DMS153 treated with DMSO at 0.1 percent for 48 hours (cell line): ENCODE data around the gene TEK.
"Not testable (repeated sequence)": the region's sequence is repeated elsewhere in the genome, so short reads cannot be mapped to it uniquely, and the experiment has no call there.

Source experiments
- DNase-seq: peaks from one replicate; lab custom pipeline; 2025; ENCODE audit not compliant: unreplicated experiment; lab: John Stamatoyannopoulos, UW

TEK gene

DNA sequence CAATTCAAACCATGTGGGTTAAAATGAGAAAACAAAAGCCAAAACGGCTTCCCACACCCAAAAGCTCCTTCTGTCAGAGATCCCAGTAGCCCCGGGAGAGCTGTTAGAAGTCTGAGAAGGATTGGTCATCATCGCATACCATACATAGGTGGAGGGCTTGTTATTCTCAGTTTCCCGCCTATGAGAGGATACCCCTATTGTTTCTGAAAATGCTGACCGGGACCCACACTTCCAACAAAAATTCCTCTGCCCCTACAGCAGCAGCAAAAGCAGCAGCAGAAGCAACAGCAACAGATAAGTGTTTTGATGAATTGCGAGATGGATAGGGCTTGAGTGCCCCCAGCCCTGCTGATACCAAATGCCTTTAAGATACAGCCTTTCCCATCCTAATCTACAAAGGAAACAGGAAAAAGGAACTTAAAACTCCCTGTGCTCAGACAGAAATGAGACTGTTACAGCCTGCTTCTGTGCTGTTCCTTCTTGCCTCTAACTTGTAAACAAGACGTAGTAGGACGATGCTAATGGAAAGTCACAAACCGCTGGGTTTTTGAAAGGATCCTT lies at the start of gene TEK:
Gene TEK (plus strand): TSS at position 245 of the 561 bp plus-strand sequence. CDS start 366 bp downstream, outside the sequence.
- no peak for DNase-seq

DNA sequence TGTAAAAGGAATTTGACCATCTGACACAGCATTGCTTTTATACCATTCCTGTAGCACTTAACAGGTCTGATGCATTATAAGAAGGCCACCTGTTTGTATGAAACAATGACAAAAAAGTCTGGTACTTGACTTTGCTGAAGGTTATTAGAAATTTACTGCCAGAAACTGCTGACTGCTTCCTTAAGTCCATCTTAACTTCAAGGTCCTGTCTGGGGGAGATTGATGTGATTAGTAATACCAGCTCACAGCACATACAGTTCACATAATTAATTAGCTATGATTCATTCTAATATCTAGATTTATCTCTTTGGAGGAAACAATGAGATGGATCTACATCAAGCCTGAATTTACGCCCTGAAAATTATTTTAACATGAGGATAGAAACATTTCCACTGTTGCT lies 49.6 kb upstream of the TEK start:
- DNase-seq, result no peak

DNA sequence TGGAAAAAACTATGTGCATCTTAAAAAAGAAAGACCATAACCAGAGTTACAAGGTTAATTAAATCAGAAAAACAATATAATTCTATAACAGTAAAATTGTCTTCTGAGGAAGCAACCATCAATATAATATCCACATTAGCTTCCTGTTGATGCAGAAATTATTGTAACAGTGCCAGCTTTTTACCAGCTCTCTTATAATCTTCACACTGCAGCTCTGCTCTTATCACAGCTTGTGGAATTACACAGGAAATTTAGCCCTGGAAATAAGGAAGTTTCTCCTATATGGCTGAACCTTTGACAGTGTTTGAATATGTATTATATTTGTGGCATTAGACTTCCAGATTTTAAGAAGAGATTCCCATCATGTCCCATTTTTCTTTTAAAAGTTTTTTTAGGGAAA lies 49.1 kb upstream of the TEK start:
- no peak for DNase-seq

DNA sequence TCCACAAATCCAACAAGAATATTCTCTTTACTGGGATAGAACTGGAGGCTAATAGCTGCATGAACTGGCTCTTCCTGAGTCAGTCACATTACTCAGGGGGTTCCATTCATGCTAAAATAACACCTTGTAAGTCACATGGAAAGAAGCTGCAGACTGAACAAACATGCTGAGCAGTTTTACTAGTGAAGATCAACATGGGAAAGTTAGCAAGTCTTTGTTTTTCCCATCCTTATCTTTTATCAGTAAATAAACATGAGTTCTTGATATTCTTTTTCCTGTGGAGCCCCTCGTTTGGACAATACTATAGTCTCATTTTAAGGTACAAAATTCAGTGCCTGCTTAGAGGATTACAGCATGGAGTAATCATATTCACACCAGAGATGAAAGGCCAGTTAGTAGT lies 43.7 kb upstream of the TEK start:
- no peak for DNase-seq

DNA sequence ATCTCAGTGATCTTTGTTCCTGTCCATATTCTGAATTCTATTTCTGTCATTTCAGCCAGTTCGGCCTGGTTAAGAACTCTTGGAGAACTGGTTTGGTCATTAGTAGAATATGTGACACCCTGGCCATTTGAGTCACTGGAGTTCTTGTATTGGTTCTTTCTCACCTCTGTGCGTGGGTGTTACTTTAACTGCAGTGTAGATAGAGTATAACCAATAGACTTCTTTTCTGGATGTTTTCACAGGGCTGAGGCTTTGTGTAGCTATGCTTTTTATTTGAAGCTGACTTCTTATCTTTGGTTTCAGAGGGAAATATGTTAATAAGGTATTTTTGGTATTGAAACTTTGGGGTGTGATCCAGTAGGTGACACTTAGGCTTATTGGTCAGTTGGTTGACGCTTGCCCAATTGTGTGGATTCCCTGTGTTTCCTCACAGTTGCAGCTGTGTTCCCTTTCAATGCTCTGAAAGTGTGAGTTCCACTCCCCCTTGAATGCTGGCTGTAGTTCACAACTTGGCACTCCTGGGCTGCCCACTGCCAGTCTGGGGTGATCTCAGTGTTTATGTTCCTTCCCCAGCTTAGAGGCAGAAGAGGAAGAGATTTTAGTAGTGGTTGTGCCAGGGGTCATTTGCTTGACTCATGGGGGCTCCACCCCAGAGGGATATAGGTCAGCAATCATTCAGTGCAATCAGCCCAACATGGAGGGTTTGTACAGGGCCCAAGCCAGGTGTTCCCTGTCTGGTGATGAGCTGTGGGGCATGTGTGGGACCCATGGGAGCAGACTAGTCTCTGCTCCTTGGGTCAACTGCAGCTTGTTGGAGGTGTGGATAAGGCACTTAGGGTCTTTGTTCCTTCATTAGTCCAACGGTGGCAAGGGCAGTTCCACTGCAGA lies 34.9 kb upstream of the TEK start:
- no peak for DNase-seq

DNA sequence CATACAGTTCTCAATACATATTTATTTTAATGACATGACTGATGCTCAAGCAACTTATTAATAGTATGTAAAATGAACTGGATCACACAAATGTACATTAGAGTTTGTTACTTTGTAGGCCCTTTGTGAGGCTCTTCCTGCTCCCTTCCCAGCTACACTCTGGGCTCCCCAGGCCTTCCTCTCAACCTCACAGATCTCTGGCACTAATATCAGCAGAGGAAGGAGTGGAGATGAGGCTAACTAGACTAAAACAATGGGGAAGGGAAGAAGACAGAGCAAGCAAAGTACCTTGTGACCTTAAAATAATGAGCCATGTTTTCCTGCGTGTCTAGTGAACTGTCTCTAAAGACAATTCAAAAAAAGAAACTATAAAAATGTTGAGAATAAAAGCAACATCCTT lies 30.3 kb upstream of the TEK start:
- no peak for DNase-seq

DNA sequence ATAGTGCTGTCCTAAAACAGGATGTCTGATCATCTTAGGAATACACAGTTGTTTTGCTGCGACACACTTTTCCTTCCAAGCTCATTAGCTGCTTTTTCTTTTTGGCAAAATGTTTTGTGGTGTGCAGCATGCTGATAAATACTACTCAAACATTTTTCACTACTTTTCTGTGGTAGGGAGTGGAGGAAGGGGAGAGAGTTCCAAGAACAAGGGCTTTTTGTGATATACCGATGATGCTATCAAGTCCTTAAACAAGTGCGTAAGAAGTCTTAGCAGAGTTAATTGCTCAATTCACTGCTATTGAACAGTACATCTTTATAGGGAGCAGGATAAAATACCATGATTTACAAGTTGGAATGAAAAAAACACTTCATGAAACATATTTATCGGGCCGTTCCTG lies 23.6 kb upstream of the TEK start:
- DNase-seq, result no peak

DNA sequence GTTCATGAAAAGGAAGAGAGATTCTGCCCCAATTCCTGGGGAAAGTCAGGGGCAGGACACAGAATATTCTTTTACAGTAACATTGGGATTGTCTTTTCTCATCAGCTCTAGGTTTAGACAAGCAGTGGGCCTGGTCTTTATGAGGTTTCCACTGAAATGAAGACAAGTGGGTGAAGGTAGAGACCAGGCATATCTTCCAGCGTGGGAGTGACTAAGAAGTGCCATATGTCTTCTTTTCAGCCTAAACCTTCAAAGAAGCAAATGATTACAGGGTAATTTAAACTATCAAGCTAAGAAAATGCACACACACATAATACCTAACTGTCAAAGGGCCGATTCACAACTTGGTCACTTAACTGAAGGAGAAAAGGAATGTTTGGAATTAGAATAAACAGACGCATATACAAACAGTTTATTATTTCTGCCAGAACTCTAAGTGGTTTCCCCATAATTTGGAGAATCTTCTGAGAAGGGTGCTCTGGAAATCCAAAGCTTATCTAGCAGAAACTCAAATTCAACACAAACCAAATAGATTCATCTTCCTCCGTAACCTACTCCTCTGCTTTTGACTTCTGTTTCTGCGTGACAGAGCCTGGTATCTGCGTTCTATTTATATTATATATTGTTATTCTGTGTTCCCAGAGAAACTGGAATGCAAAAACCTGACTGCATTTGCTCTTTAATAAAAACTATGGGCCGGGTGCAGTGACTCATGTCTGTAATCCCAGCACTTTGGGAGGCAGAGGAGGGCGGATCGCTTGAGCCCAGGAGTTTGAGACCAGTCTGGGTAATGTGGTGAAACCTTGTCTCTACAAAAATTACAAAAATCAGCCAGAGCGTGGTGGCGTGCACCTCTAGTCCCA lies 22.0 kb upstream of the TEK start:
- no peak for DNase-seq

DNA sequence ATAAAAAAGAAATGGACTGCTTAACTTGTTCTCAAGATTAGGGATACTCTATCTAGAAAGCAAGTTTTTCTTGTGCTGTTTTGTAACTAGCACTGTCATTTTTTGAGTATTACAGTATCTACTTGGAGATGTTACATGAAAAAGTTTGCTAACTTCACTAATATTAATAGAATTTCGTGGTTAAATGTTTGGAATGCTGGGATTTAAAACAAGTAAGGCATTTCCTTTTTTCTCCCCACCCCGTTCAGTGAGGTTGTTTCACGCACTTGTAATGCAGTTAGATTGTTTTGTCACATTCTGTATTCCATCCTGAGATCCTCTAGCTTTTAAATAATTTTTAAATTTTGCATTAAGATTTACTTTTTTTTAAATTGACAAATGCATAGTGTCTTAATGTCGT lies 20.0 kb upstream of the TEK start:
- no peak for DNase-seq

DNA sequence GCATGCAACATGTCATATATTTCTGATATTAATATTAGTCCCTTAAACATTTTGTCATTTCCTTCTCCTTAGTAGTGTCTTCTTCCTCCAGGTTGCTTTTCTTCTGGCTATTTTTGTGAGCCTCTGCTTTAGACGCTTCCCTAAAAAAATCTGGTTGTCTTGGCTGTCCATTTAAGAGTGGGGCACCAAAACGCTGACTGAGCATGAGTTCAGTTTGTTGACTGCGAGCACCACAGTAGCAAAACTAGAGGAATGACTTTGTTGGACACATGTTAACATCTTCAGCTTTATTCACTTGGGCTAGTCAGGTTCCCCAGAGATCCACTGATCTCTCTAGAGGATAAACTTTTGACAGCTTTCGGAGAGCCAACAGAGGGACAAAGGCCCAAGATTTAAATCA lies 19.3 kb upstream of the TEK start:
- no peak for DNase-seq

DNA sequence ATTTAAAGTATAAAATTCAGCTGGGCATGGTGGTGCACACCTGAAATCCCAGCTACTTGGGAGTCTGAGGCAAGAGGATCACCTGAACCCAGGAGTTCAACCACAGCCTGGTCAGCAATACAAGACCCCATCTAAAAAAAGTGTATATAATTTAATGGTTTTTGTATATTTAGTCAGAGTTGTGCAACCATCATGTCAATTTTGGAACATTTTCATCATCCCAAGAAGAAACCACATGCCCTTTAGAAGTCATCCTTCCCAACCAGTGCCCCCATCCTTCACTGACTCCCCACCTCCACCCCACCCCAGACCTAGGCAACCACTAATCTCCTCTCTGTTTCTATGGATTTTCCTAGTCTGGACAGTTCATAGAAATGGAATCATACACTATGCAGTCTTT lies 18.8 kb upstream of the TEK start:
- DNase-seq, result no peak

DNA sequence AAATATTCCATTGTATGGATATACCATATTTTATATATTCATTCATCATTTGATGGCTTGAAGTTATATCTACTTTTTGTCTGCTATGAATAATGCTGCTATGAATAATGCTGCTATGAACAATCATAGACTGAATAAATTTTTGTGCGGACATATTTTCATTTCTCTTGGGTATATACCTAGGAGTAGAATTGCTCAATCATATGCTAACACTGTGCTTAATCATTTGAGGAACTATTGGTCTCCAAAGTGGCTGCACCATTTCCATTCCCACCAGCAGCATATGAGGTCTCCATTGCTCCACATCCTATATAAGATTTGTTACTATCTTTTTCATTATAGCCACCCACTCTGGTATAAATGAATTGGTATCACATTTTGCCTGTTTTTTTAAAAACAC lies 18.3 kb upstream of the TEK start:
- no peak for DNase-seq

DNA sequence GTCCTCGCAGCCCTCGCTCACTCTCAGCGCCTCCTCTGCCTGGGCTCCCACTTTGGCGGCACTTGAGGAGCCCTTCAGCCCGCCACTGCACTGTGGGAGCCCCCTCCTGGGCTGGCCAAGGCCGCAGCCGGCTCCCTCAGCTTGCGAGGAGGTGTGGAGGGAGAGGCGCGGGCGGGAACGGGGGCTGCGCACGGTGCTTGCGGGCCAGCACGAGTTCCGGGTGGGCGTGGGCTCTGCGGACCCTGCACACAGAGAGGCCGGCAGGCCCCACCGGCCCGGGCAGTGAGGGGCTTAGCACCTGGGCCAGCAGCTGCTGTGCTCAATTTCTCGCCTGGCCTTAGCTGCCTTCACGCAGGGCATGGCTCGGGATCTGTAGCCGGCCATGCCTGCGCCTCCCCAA lies 16.5 kb upstream of the TEK start:
- DNase-seq, result not testable (repeated sequence)

DNA sequence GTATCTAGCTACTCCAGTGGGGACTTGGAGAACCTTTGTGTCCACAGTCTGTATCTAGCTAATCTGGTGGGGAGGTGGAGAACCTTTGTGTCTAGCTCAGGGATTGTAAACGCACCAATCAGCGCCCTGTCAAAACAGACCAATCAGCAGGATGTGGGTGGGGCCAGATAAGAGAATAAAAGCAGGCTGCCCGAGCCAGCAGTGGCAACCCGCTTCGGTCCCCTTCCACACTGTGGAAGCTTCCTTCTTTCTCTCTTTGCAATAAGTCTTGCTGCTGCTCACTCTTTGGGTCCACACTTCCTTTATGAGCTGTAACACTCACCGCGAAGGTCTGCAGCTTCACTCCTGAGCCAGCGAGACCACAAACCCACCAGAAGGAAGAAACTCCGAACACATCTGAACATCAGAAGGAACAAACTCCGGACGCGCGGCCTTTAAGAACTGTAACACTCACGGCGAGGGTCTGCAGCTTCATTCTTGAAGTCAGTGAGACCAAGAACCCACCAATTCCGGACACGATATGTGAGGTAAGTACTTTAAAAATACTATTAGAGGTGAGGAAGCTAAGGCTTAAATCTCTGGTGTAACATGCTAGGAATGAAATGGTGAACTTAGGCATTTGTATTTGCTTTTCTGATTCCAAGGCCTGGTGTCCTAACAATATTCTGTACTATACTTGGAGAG lies 15.5 kb upstream of the TEK start:
- DNase-seq, result not testable (repeated sequence)

DNA sequence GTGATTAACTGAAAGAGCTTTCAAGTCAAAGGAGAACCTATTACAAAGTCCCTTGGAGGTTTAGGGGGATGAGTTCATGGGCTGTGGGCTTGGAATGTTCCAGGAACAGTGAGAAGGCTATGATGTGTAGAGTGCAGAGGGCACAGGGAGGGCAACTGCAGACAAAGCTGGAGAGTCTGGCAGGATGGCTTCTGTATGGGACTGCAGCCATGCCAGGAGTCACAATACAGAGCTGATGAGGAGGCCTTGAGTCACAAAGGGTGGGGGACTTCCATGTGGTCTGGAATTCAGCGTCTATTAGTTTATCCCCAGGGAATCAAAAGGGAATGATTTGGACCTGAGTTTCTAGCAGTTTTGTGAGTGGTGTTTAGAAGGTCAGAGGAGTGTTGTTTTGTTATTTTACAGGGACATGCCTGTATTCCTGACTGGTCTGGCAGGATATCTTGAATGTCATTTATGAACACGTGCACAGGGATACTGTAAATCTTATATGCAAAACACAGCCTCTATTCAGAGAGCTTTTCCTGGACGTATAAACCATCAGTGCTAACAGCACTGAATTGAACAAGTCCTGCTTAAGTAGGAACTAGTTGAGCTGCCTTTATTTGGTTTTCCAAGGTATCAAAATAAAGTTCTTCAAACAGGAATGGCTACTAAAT lies 14.3 kb upstream of the TEK start:
- no peak for DNase-seq

DNA sequence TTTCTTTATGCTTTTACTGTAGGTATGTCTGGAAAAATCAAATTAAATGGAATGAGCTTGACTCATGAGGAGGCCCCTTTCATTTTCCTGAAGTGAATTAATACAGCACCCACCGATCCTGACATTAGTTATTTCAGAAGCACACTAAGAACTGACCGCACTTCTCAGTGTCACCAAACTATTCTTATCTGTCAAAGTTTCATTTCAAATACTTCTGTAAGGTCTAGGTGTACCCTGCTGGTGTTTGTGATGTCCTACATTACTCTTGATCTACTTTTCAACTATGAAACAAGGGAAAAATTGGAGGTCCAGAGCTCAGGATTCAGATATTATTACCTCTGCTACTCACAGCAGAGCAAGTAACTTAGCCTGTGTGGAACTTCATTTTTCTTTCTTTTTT lies 1.8 kb upstream of the TEK start:
- DNase-seq, result no peak

DNA sequence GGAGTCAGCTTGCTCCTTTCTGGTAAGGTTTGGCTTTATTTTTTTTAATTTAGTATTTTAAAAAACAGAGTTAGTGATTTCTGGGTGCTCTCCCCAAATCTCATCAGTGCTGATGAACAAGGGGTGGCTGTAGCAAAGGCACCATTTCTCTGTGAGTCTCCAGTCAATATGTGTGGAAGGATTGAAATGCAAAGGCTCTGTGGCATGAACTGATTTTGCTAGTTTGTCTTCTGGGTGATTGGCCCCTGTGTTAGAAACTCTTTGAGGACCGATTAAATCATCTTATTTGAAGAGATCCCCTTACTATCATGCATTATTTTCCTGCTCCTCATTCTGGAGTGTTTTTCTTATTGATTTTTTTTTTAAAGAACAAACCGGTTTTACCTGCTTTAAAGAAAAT lies 596 bp downstream of the TEK start:
- DNase-seq, result no peak

DNA sequence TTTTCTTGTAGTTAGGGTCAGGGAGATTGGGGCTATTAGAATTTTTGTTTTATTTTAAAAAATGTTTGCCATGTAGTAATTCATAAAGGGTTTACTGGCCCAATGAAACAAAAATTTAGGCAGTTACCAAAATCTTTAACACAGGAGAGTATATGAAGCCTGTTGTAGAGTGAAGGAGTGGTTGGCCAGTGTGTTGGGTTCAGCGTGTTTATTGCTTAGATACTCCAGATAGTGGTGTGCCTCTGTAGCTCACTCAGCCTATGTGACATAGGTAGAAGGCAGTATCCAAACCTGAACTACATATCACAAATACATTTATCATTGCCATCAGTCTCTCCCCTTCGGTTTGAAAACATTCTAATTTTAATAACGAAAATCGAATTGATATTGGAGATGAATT lies 1.2 kb downstream of the TEK start:
- DNase-seq, result no peak

DNA sequence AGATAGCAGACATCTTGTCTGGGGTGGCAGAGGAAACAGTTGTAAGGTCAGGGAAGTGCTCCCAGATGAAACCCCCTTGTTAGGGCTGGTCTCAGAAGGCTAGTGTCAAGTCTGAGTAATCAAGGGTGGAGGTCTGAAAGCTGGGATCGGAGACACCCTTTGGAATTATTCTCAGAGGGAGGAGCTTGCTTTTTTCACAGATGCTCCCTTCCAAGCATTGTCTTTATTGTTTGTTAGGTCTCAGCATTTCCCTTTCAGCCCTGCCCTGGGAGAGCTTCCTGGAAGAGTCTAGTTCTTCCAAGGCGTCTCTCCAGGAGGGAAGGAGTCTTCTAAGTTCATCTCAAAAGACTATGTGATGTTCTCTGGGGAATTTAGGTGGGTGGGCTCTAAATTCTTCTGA lies 3.2 kb downstream of the TEK start:
- no peak for DNase-seq

DNA sequence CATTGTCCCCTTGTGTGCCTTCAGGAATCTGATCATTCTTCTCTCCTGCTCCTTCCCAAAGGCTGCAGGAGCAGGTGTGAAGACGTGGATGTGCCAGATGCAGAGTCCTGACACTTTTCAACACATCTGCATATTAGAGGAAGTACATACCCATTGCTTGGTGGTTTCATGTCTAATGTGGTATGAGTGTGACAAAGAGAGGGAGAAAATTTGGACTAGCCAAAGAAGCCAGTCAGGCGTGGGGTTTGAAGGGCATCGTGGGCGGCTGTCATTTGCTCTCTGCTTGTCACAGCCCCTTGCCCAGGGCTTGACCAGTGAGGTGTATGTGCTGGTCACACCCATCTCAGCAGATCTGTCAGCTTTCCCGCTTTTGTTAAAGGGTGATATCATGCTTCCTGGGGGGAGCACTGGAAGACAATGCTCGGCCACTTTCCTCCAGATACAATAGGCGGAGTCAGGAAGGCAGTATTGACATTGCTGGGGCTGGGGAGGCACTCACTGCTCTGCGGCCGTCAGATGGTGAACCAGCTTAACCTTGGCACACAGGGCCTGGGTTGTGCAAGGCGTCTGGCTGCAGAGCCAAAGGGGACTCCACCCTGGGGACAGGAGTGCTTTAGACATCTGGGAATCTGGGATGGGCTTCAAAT lies 8.6 kb downstream of the TEK start:
- DNase-seq, result peak; percentile 73
